GM21576 (cell line): ENCODE results near the gene OR11A1.
"Not testable (repeated sequence)": the region's sequence is repeated elsewhere in the genome, so short reads cannot be mapped to it uniquely, and the experiment has no call there.

ENCODE experiments used
- ATAC-seq: cut with Tn5 transposase; IDR thresholded peaks from one replicate; pipeline ENCODE4 v1.9.1; 2021; ENCODE audit warnings: mild to moderate bottlenecking, moderate library complexity; ENCODE audit not compliant: unreplicated experiment

Gene OR11A1

GRCh38 chr6:29479560-29479959, 22.7 kb upstream of the OR11A1 start:
- no peak for ATAC-seq

- no peak for ATAC-seq
Observed at GRCh38 chr6:29478740-29479139, 21.9 kb upstream of the OR11A1 start.

- no peak for ATAC-seq
Observed at GRCh38 chr6:29477923-29478450, 21.1 kb upstream of the OR11A1 start.

GRCh38 chr6:29474996-29475395, 18.1 kb upstream of the OR11A1 start:
- ATAC-seq, result no peak

- ATAC-seq, result no peak
Observed at GRCh38 chr6:29466241-29466640, 9.4 kb upstream of the OR11A1 start.

- no peak for ATAC-seq
Observed at GRCh38 chr6:29465801-29466200, 8.9 kb upstream of the OR11A1 start.

GRCh38 chr6:29465279-29465678, 8.4 kb upstream of the OR11A1 start:
- no peak for ATAC-seq

GRCh38 chr6:29462022-29462421, 5.2 kb upstream of the OR11A1 start:
- ATAC-seq, result no peak

- no peak for ATAC-seq
Observed at GRCh38 chr6:29461021-29461814, 4.3 kb upstream of the OR11A1 start.

- ATAC-seq, result no peak
Observed at GRCh38 chr6:29451471-29452193, 5.2 kb downstream of the OR11A1 start.

GRCh38 chr6:29447670-29448069, 9.2 kb downstream of the OR11A1 start:
- ATAC-seq, result no peak

- not testable (repeated sequence) for ATAC-seq
Observed at GRCh38 chr6:29444031-29444430, 12.8 kb downstream of the OR11A1 start.

GRCh38 chr6:29442719-29443118, 14.2 kb downstream of the OR11A1 start:
- ATAC-seq, result no peak

- ATAC-seq, result no peak
Observed at GRCh38 chr6:29439006-29439405, 17.9 kb downstream of the OR11A1 start, which contains the start of gene OR10C1. Gene OR10C1 (plus strand): TSS chr6:29439306. CDS start chr6:29440016, 710 bp downstream.

GRCh38 chr6:29436730-29437129, 20.1 kb downstream of the OR11A1 start:
- not testable (repeated sequence) for ATAC-seq

- ATAC-seq, result no peak
Observed at GRCh38 chr6:29426654-29427053, 30.2 kb downstream of the OR11A1 start.

- no peak for ATAC-seq
Observed at GRCh38 chr6:29425075-29425474, 31.8 kb downstream of the OR11A1 start.

GRCh38 chr6:29424575-29424974, 32.3 kb downstream of the OR11A1 start:
- no peak for ATAC-seq

- ATAC-seq, result no peak
Observed at GRCh38 chr6:29424168-29424567, 32.7 kb downstream of the OR11A1 start.

GRCh38 chr6:29419516-29419915, 37.4 kb downstream of the OR11A1 start:
- ATAC-seq, result no peak

- no peak for ATAC-seq
Observed at GRCh38 chr6:29414588-29414987, 42.3 kb downstream of the OR11A1 start, which contains the start of gene OR12D1. Gene OR12D1 (plus strand): TSS chr6:29414928.

GRCh38 chr6:29403801-29404200, 53.1 kb downstream of the OR11A1 start:
- ATAC-seq, result no peak
